Astrocyte (in vitro differentiated cells and primary cell): Measurements from ENCODE around the gene NUDT14. TPM values are rescaled to one million over a fixed set of nuclear protein-coding genes. Genes with fewer than 3 reads are reported as not detected.

Source experiments
- DNase-seq: peaks from one replicate; pipeline ENCODE4 v3.0.0-alpha.2; 2010; ENCODE audit warnings: low read depth
- FAIRE-seq: peaks from 2 replicates; lab custom pipeline; 2011; peaks lifted over from hg19 to GRCh38; lab: Jason Lieb, UNC
- H2AFZ ChIP-seq: 2 replicates; pipeline ENCODE4 v1.6.0; 2012; ENCODE audit warnings: low read depth, low read length, inconsistent platforms
- H3K27ac ChIP-seq: 2 replicates; pipeline ENCODE4 v1.5.1; 2011; ENCODE audit warnings: low read depth, low read length, inconsistent platforms
- H3K27me3 ChIP-seq: 2 replicates; pipeline ENCODE4 v1.6.0; 2011; ENCODE audit warnings: low read length, inconsistent platforms; ENCODE audit not compliant: insufficient read depth
- H3K36me3 ChIP-seq: 2 replicates; pipeline ENCODE4 v1.5.1; 2011; ENCODE audit warnings: low read length, inconsistent platforms; ENCODE audit not compliant: insufficient read depth
- H3K4me1 ChIP-seq: 2 replicates; pipeline ENCODE4 v1.5.1; 2011; ENCODE audit warnings: low read length, inconsistent platforms; ENCODE audit not compliant: insufficient read depth
- H3K4me2 ChIP-seq: 2 replicates; pipeline ENCODE4 v1.6.0; 2012; ENCODE audit warnings: low read length, inconsistent platforms
- H3K4me3 ChIP-seq: 2 replicates; pipeline ENCODE4 v1.5.1; 2011; ENCODE audit warnings: low read depth, mild to moderate bottlenecking, low read length, inconsistent platforms; ENCODE audit not compliant: insufficient read depth
- H3K79me2 ChIP-seq: 2 replicates; pipeline ENCODE4 v1.6.0; 2012; ENCODE audit warnings: mild to moderate bottlenecking, low read length, inconsistent platforms; ENCODE audit not compliant: insufficient read depth
- H3K9ac ChIP-seq: 2 replicates; pipeline ENCODE4 v1.6.0; 2012; ENCODE audit warnings: mild to moderate bottlenecking, low read length, inconsistent platforms
- H3K9me3 ChIP-seq: 2 replicates; pipeline ENCODE4 v1.5.1; 2012; ENCODE audit warnings: low read depth, mild to moderate bottlenecking, low read length, inconsistent platforms; ENCODE audit not compliant: insufficient read depth
- H4K20me1 ChIP-seq: 2 replicates; pipeline ENCODE4 v1.6.0; 2012; ENCODE audit warnings: low read length, inconsistent platforms; ENCODE audit not compliant: insufficient read depth
- H3K27ac Mint-ChIP-seq: one replicate; pipeline ENCODE4 v1.8.0; 2021; ENCODE audit warnings: mild to moderate bottlenecking, mixed read lengths; ENCODE audit not compliant: unreplicated experiment
- H3K27me3 Mint-ChIP-seq: one replicate; pipeline ENCODE4 v1.8.0; 2021; ENCODE audit warnings: low read depth, mixed read lengths; ENCODE audit not compliant: unreplicated experiment
- H3K36me3 Mint-ChIP-seq: one replicate; pipeline ENCODE4 v1.8.0; 2021; ENCODE audit warnings: low read depth, mixed read lengths; ENCODE audit not compliant: unreplicated experiment
- H3K4me1 Mint-ChIP-seq: one replicate; pipeline ENCODE4 v1.8.0; 2021; ENCODE audit warnings: low read depth, mixed read lengths; ENCODE audit not compliant: unreplicated experiment
- H3K4me3 Mint-ChIP-seq: one replicate; pipeline ENCODE4 v1.8.0; 2021; ENCODE audit warnings: mild to moderate bottlenecking, moderate library complexity, mixed read lengths; ENCODE audit not compliant: unreplicated experiment
- H3K9me3 Mint-ChIP-seq: one replicate; pipeline ENCODE4 v1.8.0; 2021; ENCODE audit warnings: mild to moderate bottlenecking, mixed read lengths; ENCODE audit not compliant: unreplicated experiment
- EZH2 ChIP-seq: IDR thresholded peaks from 2 replicates; pipeline ENCODE4 v1.6.1; 2012; ENCODE audit warnings: mild to moderate bottlenecking, low read length, inconsistent platforms; ENCODE audit not compliant: insufficient read depth
- total RNA-seq: library from RNA; stranded (reverse); gene quantifications from 2 replicates; pipeline ENCODE4 v1.2.1, GENCODE V29; 2021
- TF ChIP-seq, protein P1 (sequence below): IDR thresholded peaks from 2 replicates; pipeline ENCODE4 v1.5.1; 2011; ENCODE audit warnings: low read depth, mild to moderate bottlenecking, inconsistent platforms, low read length, moderate library complexity; ENCODE audit not compliant: insufficient read depth

NUDT14 gene
- total RNA-seq, 1 donor from 2014 or later = 17.5 TPM

DNA sequence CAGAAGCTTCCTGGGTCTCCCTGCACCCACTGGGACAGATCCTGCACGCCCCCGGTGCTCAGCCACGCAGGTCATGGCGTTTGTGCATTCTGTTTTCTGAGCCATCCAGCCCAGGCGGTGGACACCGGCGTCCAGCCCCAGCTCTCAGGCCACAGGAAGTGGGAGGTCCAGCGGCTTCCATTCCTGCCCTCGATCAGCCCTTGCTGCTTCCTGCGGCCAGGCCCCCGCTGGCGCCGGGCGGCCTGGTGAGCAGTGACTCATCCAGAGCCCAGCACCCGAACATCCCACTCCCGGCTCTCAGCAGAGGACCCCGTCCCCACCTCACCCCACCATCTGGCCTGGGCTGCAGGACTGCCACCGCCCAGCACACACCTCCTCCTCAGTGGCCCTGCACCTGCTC lies 18.0 kb upstream of the NUDT14 start:
- DNase-seq (peak; percentile 42), FAIRE-seq (no peak)
- H3K9me3 Mint-ChIP-seq = no peaks in the 10 kb centered on the region
- no peak overlapping the region for H3K27ac ChIP-seq
- H3K27ac Mint-ChIP-seq = no peak overlapping the region
- H3K4me1 Mint-ChIP-seq = peaks cover 2% of the 10 kb centered on the region
- no peak overlapping the region for H3K4me3 Mint-ChIP-seq
- no peaks in the 10 kb centered on the region for H3K79me2 ChIP-seq
- no peaks in the 10 kb centered on the region for H3K36me3 ChIP-seq
- peaks cover 33% of the 10 kb centered on the region for H3K27me3 Mint-ChIP-seq
- H2AFZ ChIP-seq = no peak overlapping the region
- no peaks in the 10 kb centered on the region for H3K9me3 ChIP-seq
- no peak overlapping the region for H3K9ac ChIP-seq
- H4K20me1 ChIP-seq = no peaks in the 10 kb centered on the region
- TF ChIP-seq, protein P1, sequence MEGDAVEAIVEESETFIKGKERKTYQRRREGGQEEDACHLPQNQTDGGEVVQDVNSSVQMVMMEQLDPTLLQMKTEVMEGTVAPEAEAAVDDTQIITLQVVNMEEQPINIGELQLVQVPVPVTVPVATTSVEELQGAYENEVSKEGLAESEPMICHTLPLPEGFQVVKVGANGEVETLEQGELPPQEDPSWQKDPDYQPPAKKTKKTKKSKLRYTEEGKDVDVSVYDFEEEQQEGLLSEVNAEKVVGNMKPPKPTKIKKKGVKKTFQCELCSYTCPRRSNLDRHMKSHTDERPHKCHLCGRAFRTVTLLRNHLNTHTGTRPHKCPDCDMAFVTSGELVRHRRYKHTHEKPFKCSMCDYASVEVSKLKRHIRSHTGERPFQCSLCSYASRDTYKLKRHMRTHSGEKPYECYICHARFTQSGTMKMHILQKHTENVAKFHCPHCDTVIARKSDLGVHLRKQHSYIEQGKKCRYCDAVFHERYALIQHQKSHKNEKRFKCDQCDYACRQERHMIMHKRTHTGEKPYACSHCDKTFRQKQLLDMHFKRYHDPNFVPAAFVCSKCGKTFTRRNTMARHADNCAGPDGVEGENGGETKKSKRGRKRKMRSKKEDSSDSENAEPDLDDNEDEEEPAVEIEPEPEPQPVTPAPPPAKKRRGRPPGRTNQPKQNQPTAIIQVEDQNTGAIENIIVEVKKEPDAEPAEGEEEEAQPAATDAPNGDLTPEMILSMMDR = no peak
- TF ChIP-seq EZH2 = no peak
- peaks cover 5% of the 10 kb centered on the region for H3K27me3 ChIP-seq
- peak overlapping the region; percentile 66 for H3K4me2 ChIP-seq
- no peak overlapping the region for H3K4me3 ChIP-seq
- H3K36me3 Mint-ChIP-seq = no peaks in the 10 kb centered on the region
- H3K4me1 ChIP-seq = peaks cover 12% of the 10 kb centered on the region

DNA sequence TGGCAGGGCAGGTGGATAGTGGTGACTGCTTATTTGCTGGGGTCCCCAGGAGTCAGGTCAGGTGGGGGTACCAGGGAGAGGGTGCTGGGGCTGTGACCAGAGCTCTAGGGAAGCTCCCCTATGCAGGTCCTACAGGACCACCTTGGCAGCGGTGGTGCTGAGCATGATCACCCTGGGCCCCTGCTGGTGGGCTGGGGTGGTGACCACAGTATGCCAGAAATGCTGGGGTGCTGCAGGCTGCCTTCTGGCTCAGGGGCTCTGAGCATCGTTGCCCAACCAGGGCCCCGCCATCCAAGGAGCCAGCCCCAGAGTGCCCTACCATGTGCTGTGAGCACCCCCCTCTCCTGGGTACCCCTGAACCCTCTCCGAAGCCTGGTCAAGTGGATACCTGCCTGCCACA lies 17.5 kb upstream of the NUDT14 start:
- Mint-ChIP-seq H3K9me3 (no peaks in the 10 kb centered on the region), H3K27ac (no peak overlapping the region), H3K4me3 (no peak overlapping the region), H3K36me3 (no peaks in the 10 kb centered on the region), H3K27me3 (peaks cover 38% of the 10 kb centered on the region), H3K4me1 (peaks cover 2% of the 10 kb centered on the region)
- no peak for TF ChIP-seq EZH2
- TF ChIP-seq, protein P1 = peak; percentile 2
- no peak for FAIRE-seq
- Histone ChIP-seq H4K20me1 (no peaks in the 10 kb centered on the region), H3K4me3 (no peak overlapping the region), H2AFZ (no peak overlapping the region), H3K9me3 (no peaks in the 10 kb centered on the region), H3K79me2 (no peaks in the 10 kb centered on the region), H3K4me1 (peaks cover 17% of the 10 kb centered on the region), H3K36me3 (no peaks in the 10 kb centered on the region), H3K27me3 (peaks cover 5% of the 10 kb centered on the region), H3K27ac (no peak overlapping the region), H3K9ac (no peak overlapping the region), H3K4me2 (peak overlapping the region; percentile 66)
- no peak for DNase-seq

DNA sequence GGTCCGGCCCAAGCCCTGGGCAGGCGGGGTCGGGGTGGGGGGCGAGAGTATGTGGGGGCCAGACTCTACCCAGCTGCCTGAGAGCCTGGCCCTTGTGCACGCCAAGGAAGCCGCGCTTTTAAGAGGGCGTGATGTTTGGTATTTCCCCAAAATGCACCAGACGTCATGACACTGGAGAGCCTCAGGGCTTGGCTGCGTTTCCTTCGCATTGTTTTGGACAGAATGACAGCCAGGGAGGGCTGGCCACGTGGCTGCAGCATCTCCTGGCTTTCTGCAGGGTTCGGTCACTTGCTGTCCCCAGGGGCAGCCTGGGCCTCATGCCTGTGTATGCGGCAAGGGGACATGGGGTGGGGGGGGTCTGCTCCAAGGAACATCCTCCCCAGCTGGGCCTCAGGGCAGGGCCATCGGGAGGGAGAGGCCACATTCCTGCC lies 16.1 kb upstream of the NUDT14 start:
- Histone ChIP-seq H3K4me1 (peaks cover 26% of the 10 kb centered on the region), H3K9me3 (no peaks in the 10 kb centered on the region), H4K20me1 (no peaks in the 10 kb centered on the region), H3K27ac (no peak overlapping the region), H3K4me3 (no peak overlapping the region), H2AFZ (no peak overlapping the region), H3K9ac (no peak overlapping the region), H3K4me2 (no peak overlapping the region), H3K79me2 (no peaks in the 10 kb centered on the region), H3K27me3 (peaks cover 5% of the 10 kb centered on the region), H3K36me3 (no peaks in the 10 kb centered on the region)
- H3K36me3 Mint-ChIP-seq = no peaks in the 10 kb centered on the region
- peaks cover 38% of the 10 kb centered on the region for H3K27me3 Mint-ChIP-seq
- peaks cover 2% of the 10 kb centered on the region for H3K4me1 Mint-ChIP-seq
- H3K4me3 Mint-ChIP-seq = no peak overlapping the region
- no peaks in the 10 kb centered on the region for H3K9me3 Mint-ChIP-seq
- no peak overlapping the region for H3K27ac Mint-ChIP-seq
- DNase-seq = peak; percentile 13
- no peak for FAIRE-seq
- no peak for TF ChIP-seq EZH2
- TF ChIP-seq, protein P1 = no peak
